IMR-90 (cell line): Measurements from ENCODE around the gene PTPRU. TPM values are rescaled to one million over a fixed set of nuclear protein-coding genes. Genes with fewer than 3 reads are reported as not detected.

Experiments
- ATAC-seq: fragments of 200-7000 bp; cut with Tn5 transposase; 2 replicates; pipeline ENCODE4 v1.9.1; 2020; ENCODE audit warnings: low read depth, mild to moderate bottlenecking, moderate library complexity
- BruUV-seq: library from RNA; stranded (reverse); fragments of 400-500 nt; replicated peaks from 2 replicates; lab custom pipeline; 2021; lab: Mats Ljungman, UMichigan
- CTCF ChIA-PET: fragments of 300-600 bp; formaldehyde crosslinking; extraction: SDS; loops from one replicate; lab custom pipeline; 2021; ENCODE audit warnings: antibody characterized with exemption; lab: Yijun Ruan, JAX
- POLR2A ChIA-PET: fragments of 300-600 bp; sonication (Branson Sonifier 250); formaldehyde crosslinking; loops from one replicate; lab custom pipeline; 2022; ENCODE audit warnings: antibody characterized with exemption; ENCODE audit not compliant: unreplicated experiment; lab: Charles Lee
- DNase-seq: peaks from one replicate; pipeline ENCODE4 v3.0.0; 2013
- H2AFZ ChIP-seq: replicated peaks from 2 replicates; pipeline ENCODE3; 2013; ENCODE audit warnings: low read length, mild to moderate bottlenecking; ENCODE audit not compliant: poor library complexity
- H2AK5ac ChIP-seq: 2 replicates; pipeline ENCODE4 v1.6.1; 2013; ENCODE audit warnings: low read depth, low read length, inconsistent platforms
- H2AK9ac ChIP-seq: replicated peaks from 2 replicates; pipeline ENCODE3; 2013; ENCODE audit warnings: mild to moderate bottlenecking, low read depth, low read length, moderate library complexity; ENCODE audit not compliant: poor library complexity
- H2BK120ac ChIP-seq: 2 replicates; pipeline ENCODE4 v1.6.1; 2013; ENCODE audit warnings: low read depth, low read length, inconsistent platforms
- H2BK15ac ChIP-seq: 3 replicates; pipeline ENCODE4 v1.6.1; 2013; ENCODE audit warnings: low read depth, low read length, inconsistent platforms
- H2BK20ac ChIP-seq: 2 replicates; pipeline ENCODE4 v1.6.1; 2013; ENCODE audit warnings: low read depth, mild to moderate bottlenecking, inconsistent platforms, low read length, moderate library complexity
- H2BK5ac ChIP-seq: 2 replicates; pipeline ENCODE4 v1.6.1; 2013; ENCODE audit warnings: mild to moderate bottlenecking, low read depth, low read length, inconsistent platforms; ENCODE audit not compliant: poor library complexity, severe bottlenecking
- H3K14ac ChIP-seq: replicated peaks from 2 replicates; pipeline ENCODE4 v1.6.1; 2013; ENCODE audit warnings: low read depth, low read length, inconsistent platforms
- H3K18ac ChIP-seq: 2 replicates; pipeline ENCODE4 v1.6.1; 2013; ENCODE audit warnings: low read depth, low read length, control low read depth
- H3K23ac ChIP-seq: 2 replicates; pipeline ENCODE4 v1.6.1; 2013; ENCODE audit warnings: low read depth, low read length, inconsistent platforms
- H3K27ac ChIP-seq: 2 replicates; pipeline ENCODE4 v1.5.1; 2013; ENCODE audit warnings: mild to moderate bottlenecking, control low read depth, low read length; ENCODE audit not compliant: insufficient read depth
- H3K27me3 ChIP-seq: 2 replicates; pipeline ENCODE4 v1.6.1; 2013; ENCODE audit warnings: low read length; ENCODE audit not compliant: control insufficient read depth, insufficient read depth
- H3K36me3 ChIP-seq: 2 replicates; pipeline ENCODE4 v1.6.1; 2013; ENCODE audit warnings: low read length, mixed read lengths; ENCODE audit not compliant: control insufficient read depth, insufficient read depth
- H3K4ac ChIP-seq: 2 replicates; pipeline ENCODE4 v1.6.1; 2013; ENCODE audit warnings: low read depth, low read length, inconsistent platforms
- H3K4me1 ChIP-seq: 2 replicates; pipeline ENCODE4 v1.6.1; 2013; ENCODE audit warnings: low read length, mixed read lengths; ENCODE audit not compliant: control insufficient read depth, insufficient read depth
- H3K4me2 ChIP-seq: 2 replicates; pipeline ENCODE4 v1.6.1; 2013; ENCODE audit warnings: low read depth, mild to moderate bottlenecking, control low read depth, low read length, moderate library complexity
- H3K4me3 ChIP-seq: 2 replicates; pipeline ENCODE4 v1.5.1; 2013; ENCODE audit warnings: low read depth, mild to moderate bottlenecking, control low read depth, low read length, moderate library complexity; ENCODE audit not compliant: insufficient read depth
- H3K56ac ChIP-seq: 2 replicates; pipeline ENCODE4 v1.6.1; 2013; ENCODE audit warnings: low read length, inconsistent platforms; ENCODE audit not compliant: insufficient read depth; ENCODE audit errors: extremely low read depth
- H3K79me1 ChIP-seq, 2 experiments: 2 replicates each; pipeline ENCODE4 v1.6.1; 2013; ENCODE audit warnings: low read length in 2 of 2, inconsistent platforms in 1 of 2, low read depth in 1 of 2
- H3K9ac ChIP-seq: 2 replicates; pipeline ENCODE4 v1.6.1; 2013; ENCODE audit warnings: low read depth, low read length, control low read depth
- H3K9me1 ChIP-seq: 2 replicates; pipeline ENCODE4 v1.6.1; 2013; ENCODE audit warnings: low read length, inconsistent platforms; ENCODE audit not compliant: insufficient read depth
- H3K9me3 ChIP-seq: 2 replicates; pipeline ENCODE4 v1.6.1; 2013; ENCODE audit warnings: low read length; ENCODE audit not compliant: control insufficient read depth, insufficient read depth
- H4K20me1 ChIP-seq: 2 replicates; pipeline ENCODE4 v1.6.1; 2013; ENCODE audit warnings: low read length, inconsistent platforms; ENCODE audit not compliant: insufficient read depth
- H4K5ac ChIP-seq: 2 replicates; pipeline ENCODE4 v1.6.1; 2013; ENCODE audit warnings: mild to moderate bottlenecking, low read depth, low read length, control low read depth
- H4K8ac ChIP-seq, 2 experiments: 2 replicates each; pipeline ENCODE4 v1.6.1; 2013; ENCODE audit warnings: low read depth in 2 of 2, low read length in 2 of 2, control low read depth in 1 of 2, inconsistent platforms in 1 of 2
- H4K91ac ChIP-seq: 2 replicates; pipeline ENCODE4 v1.6.1; 2013; ENCODE audit warnings: low read depth, low read length, inconsistent platforms; ENCODE audit not compliant: insufficient read depth
- BHLHE40 ChIP-seq: fragments of 150-350 bp; IDR thresholded peaks from 2 replicates; pipeline ENCODE4 v1.6.1; 2016; ENCODE audit warnings: mild to moderate bottlenecking, low read depth, low read length
- CEBPB ChIP-seq: IDR thresholded peaks from 2 replicates; pipeline ENCODE4 v1.6.1; 2012; ENCODE audit warnings: low read depth, low read length, improper control_type of control experiment
- CHD1 ChIP-seq: IDR thresholded peaks from 2 replicates; pipeline ENCODE4 v1.6.1; 2012; ENCODE audit warnings: low read depth, low read length, improper control_type of control experiment
- FOS ChIP-seq: fragments of 150-350 bp; IDR thresholded peaks from 2 replicates; pipeline ENCODE4 v1.6.1; 2016; ENCODE audit warnings: low read depth, low read length
- MAFK ChIP-seq: IDR thresholded peaks from 2 replicates; pipeline ENCODE4 v1.6.1; 2012; ENCODE audit warnings: low read depth, low read length, improper control_type of control experiment
- MAZ ChIP-seq: IDR thresholded peaks from 2 replicates; pipeline ENCODE4 v1.6.1; 2012; ENCODE audit warnings: low read depth, mild to moderate bottlenecking, low read length, improper control_type of control experiment, moderate library complexity, borderline replicate concordance
- MXI1 ChIP-seq: IDR thresholded peaks from 2 replicates; pipeline ENCODE4 v1.6.1; 2012; ENCODE audit warnings: low read depth, mild to moderate bottlenecking, low read length, moderate library complexity, borderline replicate concordance
- NFE2L2 ChIP-seq: fragments of 150-350 bp; IDR thresholded peaks from 2 replicates; pipeline ENCODE4 v1.6.1; 2016; ENCODE audit warnings: low read depth, mild to moderate bottlenecking, low read length
- POLR2A ChIP-seq: IDR thresholded peaks from 2 replicates; pipeline ENCODE4 v1.6.1; 2012; ENCODE audit warnings: mild to moderate bottlenecking, low read depth, low read length
- RCOR1 ChIP-seq: IDR thresholded peaks from 2 replicates; pipeline ENCODE4 v1.6.1; 2012; ENCODE audit warnings: mild to moderate bottlenecking, low read length, improper control_type of control experiment; ENCODE audit not compliant: insufficient replicate concordance
- RFX5 ChIP-seq: IDR thresholded peaks from 2 replicates; pipeline ENCODE4 v1.8.0; 2012; ENCODE audit warnings: low read depth, mild to moderate bottlenecking, low read length, moderate library complexity
- SMC3 ChIP-seq: fragments of 150-350 bp; IDR thresholded peaks from 2 replicates; pipeline ENCODE4 v1.6.1; 2016; ENCODE audit warnings: low read depth, mild to moderate bottlenecking, antibody characterized with exemption, low read length, moderate library complexity
- WGBS, 2 experiments: methylation state at CpG; one replicate each; pipeline versions ENCODE4 v1.1.5 to v1.1.7; 2013; ENCODE audit warnings: missing lambda C conversion rate in 2 of 2; ENCODE audit not compliant: insufficient read length in 1 of 2; ENCODE audit errors: extremely low coverage in 2 of 2; 5-methylcytosine and 5-hydroxymethylcytosine counted together
- dilution Hi-C: fragments of 300-500 bp; cut with HindIII; formaldehyde crosslinking; loops from one replicate; pipeline ENCODE4 v1.14.3; 2018; ENCODE audit warnings: low sequenced_read_pairs; ENCODE audit not compliant: unreplicated experiment
- in situ Hi-C: fragments of 300-500 bp; cut with MboI; formaldehyde crosslinking; loops from 3 replicates; pipeline ENCODE4 v1.14.3; 2019; ENCODE audit warnings: low sequenced_read_pairs, inconsistent platforms, mixed read lengths
- intact Hi-C: fragments of 100-400 bp; cut with micrococcal nuclease; formaldehyde crosslinking; loops from 2 replicates; pipeline ENCODE4 v1.10.0; 2022
- polyA plus RNA-seq, 3 experiments: library from polyadenylated mRNA; depleted of rRNA; stranded (reverse); fragments of >200 nt; gene quantifications; 2 replicates each; pipeline ENCODE4 v1.2.3, GENCODE V29; 2012; ENCODE audit warnings: low replicate concordance in 1 of 3
- total RNA-seq: library from RNA; depleted of rRNA; stranded (reverse); fragments of >200 nt; gene quantifications from 2 replicates; pipeline ENCODE4 v1.2.3, GENCODE V29; 2012
- TF ChIP-seq, protein P1 (sequence below): fragments of 150-350 bp; IDR thresholded peaks from 2 replicates; pipeline ENCODE4 v1.6.1; 2016; ENCODE audit warnings: low read depth, mild to moderate bottlenecking, low read length, moderate library complexity, borderline replicate concordance
- TF ChIP-seq, protein P2 (sequence below): fragments of 150-350 bp; IDR thresholded peaks from 2 replicates; pipeline ENCODE4 v1.6.1; 2017; ENCODE audit warnings: mild to moderate bottlenecking, antibody characterized with exemption, low read length, low read depth
- TF ChIP-seq, protein P3 (sequence below): conservative IDR thresholded peaks from 2 replicates; pipeline ENCODE4 v1.5.1; 2012; ENCODE audit warnings: mild to moderate bottlenecking, low read depth, low read length, improper control_type of control experiment

The PTPRU gene
- total and polyA plus RNA-seq, 2 of the 4 experiments (the other 2 are of a cell fraction) = 7.0 to 10.7 TPM

DNA sequence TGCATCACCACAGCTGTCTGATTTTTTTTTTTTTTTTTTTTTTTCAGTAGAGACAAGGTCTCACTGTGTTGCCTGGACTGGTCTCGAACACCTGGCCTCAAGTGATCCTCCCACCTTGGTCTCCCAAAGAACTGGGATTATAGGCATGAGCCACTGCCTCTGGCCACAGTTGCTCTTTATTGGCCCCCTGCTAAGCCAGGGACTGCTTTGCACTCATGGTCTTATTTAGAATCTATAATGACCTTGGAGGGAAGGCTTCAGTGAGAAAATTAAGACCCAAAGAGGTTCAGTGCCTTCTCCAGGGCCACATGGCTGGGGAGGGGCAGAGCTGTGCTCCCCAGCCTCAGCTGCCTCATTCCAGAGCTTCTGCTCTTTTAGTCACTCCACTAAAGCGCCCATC is 84.9 kb downstream of the PTPRU start:
- H3K79me1 ChIP-seq = no peaks in the 10 kb centered on the region
- no CpG with 5 or more reads among the region's 2 CpGs for WGBS, 2 experiments
- no peak overlapping the region for H2AK9ac ChIP-seq
- H3K4ac ChIP-seq = no peak overlapping the region
- BruUV-seq = no TSS peak
- no peak overlapping the region for H2BK120ac ChIP-seq
- H3K27me3 ChIP-seq = no peaks in the 10 kb centered on the region
- no peaks in the 10 kb centered on the region for H3K9me3 ChIP-seq
- no peak overlapping the region for H3K27ac ChIP-seq
- no peak overlapping the region for H3K4me3 ChIP-seq
- no peak overlapping the region for H2BK5ac ChIP-seq
- POLR2A ChIA-PET = no interaction called here
- no peak overlapping the region for H2AFZ ChIP-seq
- H3K9ac ChIP-seq = no peak overlapping the region
- CTCF ChIA-PET = no interaction called here
- H2BK20ac ChIP-seq = no peak overlapping the region
- no peak overlapping the region for H2BK15ac ChIP-seq
- H4K91ac ChIP-seq = no peak overlapping the region
- H3K18ac ChIP-seq = no peak overlapping the region
- no peak overlapping the region for H3K23ac ChIP-seq
- no peak overlapping the region for H4K5ac ChIP-seq
- no peaks in the 10 kb centered on the region for H4K20me1 ChIP-seq
- TF ChIP-seq RFX5 = no peak
- TF ChIP-seq, protein P1, sequence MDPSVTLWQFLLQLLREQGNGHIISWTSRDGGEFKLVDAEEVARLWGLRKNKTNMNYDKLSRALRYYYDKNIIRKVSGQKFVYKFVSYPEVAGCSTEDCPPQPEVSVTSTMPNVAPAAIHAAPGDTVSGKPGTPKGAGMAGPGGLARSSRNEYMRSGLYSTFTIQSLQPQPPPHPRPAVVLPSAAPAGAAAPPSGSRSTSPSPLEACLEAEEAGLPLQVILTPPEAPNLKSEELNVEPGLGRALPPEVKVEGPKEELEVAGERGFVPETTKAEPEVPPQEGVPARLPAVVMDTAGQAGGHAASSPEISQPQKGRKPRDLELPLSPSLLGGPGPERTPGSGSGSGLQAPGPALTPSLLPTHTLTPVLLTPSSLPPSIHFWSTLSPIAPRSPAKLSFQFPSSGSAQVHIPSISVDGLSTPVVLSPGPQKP = no peak
- no peak for TF ChIP-seq MXI1
- no peak for TF ChIP-seq FOS
- TF ChIP-seq NFE2L2 = no peak
- TF ChIP-seq, protein P2, sequence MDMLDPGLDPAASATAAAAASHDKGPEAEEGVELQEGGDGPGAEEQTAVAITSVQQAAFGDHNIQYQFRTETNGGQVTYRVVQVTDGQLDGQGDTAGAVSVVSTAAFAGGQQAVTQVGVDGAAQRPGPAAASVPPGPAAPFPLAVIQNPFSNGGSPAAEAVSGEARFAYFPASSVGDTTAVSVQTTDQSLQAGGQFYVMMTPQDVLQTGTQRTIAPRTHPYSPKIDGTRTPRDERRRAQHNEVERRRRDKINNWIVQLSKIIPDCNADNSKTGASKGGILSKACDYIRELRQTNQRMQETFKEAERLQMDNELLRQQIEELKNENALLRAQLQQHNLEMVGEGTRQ = no peak
- TF ChIP-seq SMC3 = no peak
- no peak for TF ChIP-seq POLR2A
- TF ChIP-seq, protein P3, sequence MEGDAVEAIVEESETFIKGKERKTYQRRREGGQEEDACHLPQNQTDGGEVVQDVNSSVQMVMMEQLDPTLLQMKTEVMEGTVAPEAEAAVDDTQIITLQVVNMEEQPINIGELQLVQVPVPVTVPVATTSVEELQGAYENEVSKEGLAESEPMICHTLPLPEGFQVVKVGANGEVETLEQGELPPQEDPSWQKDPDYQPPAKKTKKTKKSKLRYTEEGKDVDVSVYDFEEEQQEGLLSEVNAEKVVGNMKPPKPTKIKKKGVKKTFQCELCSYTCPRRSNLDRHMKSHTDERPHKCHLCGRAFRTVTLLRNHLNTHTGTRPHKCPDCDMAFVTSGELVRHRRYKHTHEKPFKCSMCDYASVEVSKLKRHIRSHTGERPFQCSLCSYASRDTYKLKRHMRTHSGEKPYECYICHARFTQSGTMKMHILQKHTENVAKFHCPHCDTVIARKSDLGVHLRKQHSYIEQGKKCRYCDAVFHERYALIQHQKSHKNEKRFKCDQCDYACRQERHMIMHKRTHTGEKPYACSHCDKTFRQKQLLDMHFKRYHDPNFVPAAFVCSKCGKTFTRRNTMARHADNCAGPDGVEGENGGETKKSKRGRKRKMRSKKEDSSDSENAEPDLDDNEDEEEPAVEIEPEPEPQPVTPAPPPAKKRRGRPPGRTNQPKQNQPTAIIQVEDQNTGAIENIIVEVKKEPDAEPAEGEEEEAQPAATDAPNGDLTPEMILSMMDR = no peak
- no peak for TF ChIP-seq RCOR1
- TF ChIP-seq BHLHE40 = no peak
- no peak for TF ChIP-seq MAFK
- TF ChIP-seq CEBPB = no peak
- no peak for TF ChIP-seq CHD1
- no peak for TF ChIP-seq MAZ
- H2AK5ac ChIP-seq = no peak overlapping the region
- H3K36me3 ChIP-seq = peaks cover 3% of the 10 kb centered on the region; the same call in 1 of the 2 replicates
- no peak for DNase-seq
- no peak overlapping the region for H3K56ac ChIP-seq
- no peaks in the 10 kb centered on the region for H3K4me1 ChIP-seq
- H3K4me2 ChIP-seq = no peak overlapping the region
- intact Hi-C loops (no loop called here), dilution Hi-C loops (no loop called here), in situ Hi-C loops (no loop called here)
- H3K9me1 ChIP-seq = no peaks in the 10 kb centered on the region
- H3K14ac ChIP-seq = no peak overlapping the region
- no peak overlapping the region for H4K8ac ChIP-seq
- ATAC-seq = no peak
